GM12878 (cell line): Measurements from ENCODE around the gene ETV1.

Experiments used
- ATF3 ChIP-seq: IDR thresholded peaks from 2 replicates; pipeline ENCODE4 v1.6.1; 2011; ENCODE audit warnings: low read depth, mild to moderate bottlenecking, low read length, moderate library complexity, borderline replicate concordance; ENCODE audit errors: extremely low read depth
- BHLHE40 ChIP-seq, 2 experiments: fragments of 450-650 bp in 1 of 2; IDR thresholded peaks; 2 replicates each; pipeline ENCODE4 v1.6.1; 2011 to 2017; ENCODE audit warnings: low read depth in 2 of 2, borderline replicate concordance in 1 of 2, improper control_type of control experiment in 1 of 2, low read length in 1 of 2, mild to moderate bottlenecking in 1 of 2
- CTCF ChIP-seq, 3 experiments: IDR thresholded peaks in 2 of 3; conservative IDR thresholded peaks in 1 of 3; 2 replicates each; pipeline ENCODE4 v1.5.1; 2011; ENCODE audit warnings: low read depth in 3 of 3, low read length in 3 of 3, mild to moderate bottlenecking in 3 of 3, control low read depth in 2 of 3, moderate library complexity in 2 of 3, inconsistent platforms in 1 of 3, mixed read lengths in 1 of 3; ENCODE audit not compliant: control insufficient read depth in 2 of 3, insufficient read depth in 1 of 3; ENCODE audit errors: extremely low read depth in 1 of 3
- EED ChIP-seq: sonication (generic); IDR thresholded peaks from 2 replicates; pipeline ENCODE4 v1.6.1; 2016; ENCODE audit warnings: antibody characterized with exemption, low read depth
- ETV6 ChIP-seq, 2 experiments: fragments of 450-650 bp in 1 of 2; IDR thresholded peaks in 1 of 2; conservative IDR thresholded peaks in 1 of 2; 2 replicates each; pipeline ENCODE4 v1.6.1; 2014; ENCODE audit warnings: antibody characterized with exemption in 1 of 2, borderline replicate concordance in 1 of 2, low read depth in 1 of 2, mild to moderate bottlenecking in 1 of 2, moderate library complexity in 1 of 2
- NFIC ChIP-seq: IDR thresholded peaks from 2 replicates; pipeline ENCODE4 v1.6.1; 2012; ENCODE audit warnings: low read depth, mild to moderate bottlenecking, inconsistent platforms, low read length, moderate library complexity
- PRDM15 ChIP-seq: fragments of 450-650 bp; formaldehyde crosslinking; IDR thresholded peaks from 2 replicates; pipeline ENCODE4 v1.4.0; 2020; ENCODE audit warnings: mild to moderate bottlenecking, moderate library complexity
- USF2 ChIP-seq: IDR thresholded peaks from 2 replicates; pipeline ENCODE4 v1.6.1; 2011; ENCODE audit warnings: low read depth, low read length, improper control_type of control experiment, borderline replicate concordance

DNA sequence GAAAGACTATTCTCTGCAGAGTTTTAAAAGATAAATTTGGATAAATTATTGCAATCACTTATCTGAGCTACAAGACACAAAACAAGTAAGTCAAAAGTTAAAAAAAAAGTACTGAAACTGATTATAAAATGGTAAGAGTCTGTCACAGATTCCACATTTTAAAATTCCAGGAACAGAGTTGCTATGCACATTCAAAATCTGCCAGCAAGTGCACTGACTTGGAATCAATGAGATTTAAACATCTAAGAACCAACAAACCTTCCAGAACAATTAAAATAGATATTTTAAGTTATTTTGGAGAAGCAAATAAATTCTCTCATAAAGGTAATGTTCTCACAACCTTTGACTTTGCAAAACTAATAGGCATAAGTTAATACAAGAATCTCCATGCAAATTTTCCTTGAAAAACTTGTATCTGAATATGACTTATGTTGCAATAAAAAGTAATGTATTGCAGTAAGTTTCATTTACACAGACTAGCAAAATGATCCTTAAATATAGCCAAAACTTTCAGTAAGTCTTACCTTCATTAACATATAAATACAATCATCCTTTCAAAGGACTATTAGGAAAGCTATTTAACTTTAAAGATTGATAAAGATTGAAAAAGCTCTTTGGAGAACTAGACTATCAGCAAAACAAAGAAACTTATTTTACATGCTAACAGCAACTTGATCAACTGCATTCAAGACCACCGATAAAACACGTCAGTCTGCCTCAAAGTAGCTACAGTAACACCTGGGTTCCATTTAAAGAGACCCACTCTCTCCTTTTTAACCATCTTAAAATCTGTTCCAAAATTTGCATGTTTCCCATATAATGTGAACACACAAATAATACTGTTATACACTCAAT lies 4.4 kb downstream of the ETV1 start:
- TF ChIP-seq CTCF (IDR thresholded peaks at IDR 0.05 in 2 of 3, conservative IDR thresholded peaks at IDR 0.05 in 1 of 3; ENCODE audit: control insufficient read depth in 2 of 3, extremely low read depth in 1 of 3, insufficient read depth in 1 of 3, low read depth in 3 of 3, low read length in 3 of 3) (no peak), ATF3 (no peak), PRDM15 (no peak), BHLHE40 (IDR thresholded peaks at IDR 0.05; ENCODE audit: borderline replicate concordance in 1 of 2, low read depth in 2 of 2, low read length in 1 of 2) (no peak), NFIC (no peak), ETV6 (conservative IDR thresholded peaks at IDR 0.05 in 1 of 2, IDR thresholded peaks at IDR 0.05 in 1 of 2; ENCODE audit: borderline replicate concordance in 1 of 2, low read depth in 1 of 2) (no peak), USF2 (no peak), EED (no peak)
